DND-41 (cell line): ENCODE measurements around the gene CACNA2D3.
"Not testable (repeated sequence)": the region's sequence is repeated elsewhere in the genome, so short reads cannot be mapped to it uniquely, and the experiment has no call there.

Source experiments
- EZH2 ChIP-seq: IDR thresholded peaks from 3 replicates; pipeline ENCODE4 v1.6.1; 2012; ENCODE audit warnings: borderline replicate concordance, low read depth, mild to moderate bottlenecking, moderate library complexity, low read length, inconsistent platforms; ENCODE audit not compliant: severe bottlenecking
- TF ChIP-seq, protein P1 (sequence below): IDR thresholded peaks from 2 replicates; pipeline ENCODE4 v1.5.1; 2012; ENCODE audit warnings: borderline replicate concordance, low read length, moderate library complexity, mild to moderate bottlenecking; ENCODE audit not compliant: poor library complexity, severe bottlenecking; ENCODE audit errors: extremely low read depth

DNA sequence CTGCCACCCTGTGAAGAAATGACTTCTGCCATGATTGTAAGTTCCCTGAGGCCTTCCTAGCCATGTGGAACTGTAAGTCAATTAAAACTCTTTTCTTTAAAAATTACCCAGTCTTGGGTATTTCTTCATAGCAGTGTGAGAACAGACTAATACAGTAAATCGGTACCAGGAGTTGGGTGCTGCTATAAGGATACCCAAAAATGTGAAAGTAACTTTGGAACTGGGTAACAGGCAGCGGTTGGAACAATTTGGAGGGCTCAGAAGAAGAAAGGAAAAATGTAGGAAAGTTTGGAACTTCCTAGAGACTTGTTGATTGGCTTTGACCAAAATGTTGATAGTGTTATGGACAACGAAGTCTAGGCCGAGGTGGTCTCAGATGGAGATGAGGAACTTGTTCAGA, 6.2 kb upstream of the CACNA2D3 start:
- TF ChIP-seq, protein P1, sequence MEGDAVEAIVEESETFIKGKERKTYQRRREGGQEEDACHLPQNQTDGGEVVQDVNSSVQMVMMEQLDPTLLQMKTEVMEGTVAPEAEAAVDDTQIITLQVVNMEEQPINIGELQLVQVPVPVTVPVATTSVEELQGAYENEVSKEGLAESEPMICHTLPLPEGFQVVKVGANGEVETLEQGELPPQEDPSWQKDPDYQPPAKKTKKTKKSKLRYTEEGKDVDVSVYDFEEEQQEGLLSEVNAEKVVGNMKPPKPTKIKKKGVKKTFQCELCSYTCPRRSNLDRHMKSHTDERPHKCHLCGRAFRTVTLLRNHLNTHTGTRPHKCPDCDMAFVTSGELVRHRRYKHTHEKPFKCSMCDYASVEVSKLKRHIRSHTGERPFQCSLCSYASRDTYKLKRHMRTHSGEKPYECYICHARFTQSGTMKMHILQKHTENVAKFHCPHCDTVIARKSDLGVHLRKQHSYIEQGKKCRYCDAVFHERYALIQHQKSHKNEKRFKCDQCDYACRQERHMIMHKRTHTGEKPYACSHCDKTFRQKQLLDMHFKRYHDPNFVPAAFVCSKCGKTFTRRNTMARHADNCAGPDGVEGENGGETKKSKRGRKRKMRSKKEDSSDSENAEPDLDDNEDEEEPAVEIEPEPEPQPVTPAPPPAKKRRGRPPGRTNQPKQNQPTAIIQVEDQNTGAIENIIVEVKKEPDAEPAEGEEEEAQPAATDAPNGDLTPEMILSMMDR = not testable (repeated sequence)
- TF ChIP-seq EZH2 = not testable (repeated sequence)
